Measurements from ENCODE around the gene PFDN6. TPM values are rescaled to one million over a fixed set of nuclear protein-coding genes. Genes with fewer than 3 reads are reported as not detected.
A peak's percentile ranks its signal among the peaks of the same experiment; 100 is the strongest.

PFDN6 gene
- total RNA-seq, 1 experiment from 2014 or later, result 101 TPM

DNA sequence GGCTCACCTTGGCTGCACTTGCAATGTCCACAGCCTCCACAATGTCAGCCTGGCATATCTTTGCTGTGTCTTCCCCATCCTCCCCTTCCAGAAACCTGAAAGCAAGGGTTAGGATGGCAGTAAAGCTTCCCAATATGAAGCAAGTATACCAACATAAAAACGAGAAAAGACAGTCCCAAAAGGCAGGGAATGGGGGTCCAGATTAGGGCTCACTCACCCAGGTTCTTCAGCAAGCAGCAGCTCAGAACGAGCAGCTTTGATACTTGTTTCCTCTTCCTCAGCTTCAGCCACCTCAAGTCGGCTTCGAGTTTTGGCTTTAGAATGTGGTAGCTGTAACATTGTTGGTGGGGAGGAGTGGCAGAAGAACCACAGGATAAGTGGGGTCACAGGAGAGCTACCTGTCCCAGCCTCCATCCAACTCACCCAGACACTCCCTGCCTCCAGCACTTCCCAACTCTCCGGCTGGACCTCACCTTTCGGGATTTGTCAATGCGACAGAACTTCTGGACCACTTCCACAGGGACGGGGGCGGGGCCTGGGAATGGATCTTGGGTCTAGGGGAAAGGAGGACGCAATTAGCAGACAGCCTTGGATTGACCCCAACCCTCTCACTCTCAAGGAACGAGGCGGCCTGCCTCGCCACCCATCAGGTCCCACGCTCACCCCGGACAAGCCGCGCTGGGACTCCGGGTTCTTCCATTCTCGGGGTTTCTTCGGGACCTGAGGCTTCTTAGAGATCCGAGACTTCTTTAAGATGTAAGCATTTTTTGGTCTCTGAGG is 1.1 kb upstream of the PFDN6 start:
- Histone ChIP-seq H3K27me3 (ENCODE audit: control insufficient read depth, insufficient read depth, low read length) (no peaks in the 10 kb centered on the region), H3K36me3 (ENCODE audit: control insufficient read depth, insufficient read depth, low read length) (peaks cover 13% of the 10 kb centered on the region), H3K9me3 (ENCODE audit: control insufficient read depth, insufficient read depth, low read depth, low read length) (no peaks in the 10 kb centered on the region), H3K4me1 (ENCODE audit: control insufficient read depth, insufficient read depth, low read length) (peaks cover 19% of the 10 kb centered on the region), H3K4me3 (ENCODE audit: low read depth in 2 of 2, low read length in 2 of 2) (peak overlapping the region; percentile 91 to 97), H3K27ac (ENCODE audit: low read length) (peak overlapping the region; percentile 95)
- no peak for TF ChIP-seq TCF7L2 (IDR thresholded peaks at IDR 0.05; ENCODE audit: low read depth, low read length)
- TF ChIP-seq, protein P1, sequence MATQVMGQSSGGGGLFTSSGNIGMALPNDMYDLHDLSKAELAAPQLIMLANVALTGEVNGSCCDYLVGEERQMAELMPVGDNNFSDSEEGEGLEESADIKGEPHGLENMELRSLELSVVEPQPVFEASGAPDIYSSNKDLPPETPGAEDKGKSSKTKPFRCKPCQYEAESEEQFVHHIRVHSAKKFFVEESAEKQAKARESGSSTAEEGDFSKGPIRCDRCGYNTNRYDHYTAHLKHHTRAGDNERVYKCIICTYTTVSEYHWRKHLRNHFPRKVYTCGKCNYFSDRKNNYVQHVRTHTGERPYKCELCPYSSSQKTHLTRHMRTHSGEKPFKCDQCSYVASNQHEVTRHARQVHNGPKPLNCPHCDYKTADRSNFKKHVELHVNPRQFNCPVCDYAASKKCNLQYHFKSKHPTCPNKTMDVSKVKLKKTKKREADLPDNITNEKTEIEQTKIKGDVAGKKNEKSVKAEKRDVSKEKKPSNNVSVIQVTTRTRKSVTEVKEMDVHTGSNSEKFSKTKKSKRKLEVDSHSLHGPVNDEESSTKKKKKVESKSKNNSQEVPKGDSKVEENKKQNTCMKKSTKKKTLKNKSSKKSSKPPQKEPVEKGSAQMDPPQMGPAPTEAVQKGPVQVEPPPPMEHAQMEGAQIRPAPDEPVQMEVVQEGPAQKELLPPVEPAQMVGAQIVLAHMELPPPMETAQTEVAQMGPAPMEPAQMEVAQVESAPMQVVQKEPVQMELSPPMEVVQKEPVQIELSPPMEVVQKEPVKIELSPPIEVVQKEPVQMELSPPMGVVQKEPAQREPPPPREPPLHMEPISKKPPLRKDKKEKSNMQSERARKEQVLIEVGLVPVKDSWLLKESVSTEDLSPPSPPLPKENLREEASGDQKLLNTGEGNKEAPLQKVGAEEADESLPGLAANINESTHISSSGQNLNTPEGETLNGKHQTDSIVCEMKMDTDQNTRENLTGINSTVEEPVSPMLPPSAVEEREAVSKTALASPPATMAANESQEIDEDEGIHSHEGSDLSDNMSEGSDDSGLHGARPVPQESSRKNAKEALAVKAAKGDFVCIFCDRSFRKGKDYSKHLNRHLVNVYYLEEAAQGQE (IDR thresholded peaks at IDR 0.05; ENCODE audit: insufficient read depth in 1 of 2, low read depth in 2 of 2, low read length in 1 of 2), result no peak
- no peak for TF ChIP-seq POLR2AphosphoS5 (IDR thresholded peaks at IDR 0.05; ENCODE audit: low read depth, low read length)
- no peak for TF ChIP-seq SIN3A (IDR thresholded peaks at IDR 0.05; ENCODE audit: borderline replicate concordance, insufficient read depth, low read depth, low read length)
- TF ChIP-seq, protein P2, sequence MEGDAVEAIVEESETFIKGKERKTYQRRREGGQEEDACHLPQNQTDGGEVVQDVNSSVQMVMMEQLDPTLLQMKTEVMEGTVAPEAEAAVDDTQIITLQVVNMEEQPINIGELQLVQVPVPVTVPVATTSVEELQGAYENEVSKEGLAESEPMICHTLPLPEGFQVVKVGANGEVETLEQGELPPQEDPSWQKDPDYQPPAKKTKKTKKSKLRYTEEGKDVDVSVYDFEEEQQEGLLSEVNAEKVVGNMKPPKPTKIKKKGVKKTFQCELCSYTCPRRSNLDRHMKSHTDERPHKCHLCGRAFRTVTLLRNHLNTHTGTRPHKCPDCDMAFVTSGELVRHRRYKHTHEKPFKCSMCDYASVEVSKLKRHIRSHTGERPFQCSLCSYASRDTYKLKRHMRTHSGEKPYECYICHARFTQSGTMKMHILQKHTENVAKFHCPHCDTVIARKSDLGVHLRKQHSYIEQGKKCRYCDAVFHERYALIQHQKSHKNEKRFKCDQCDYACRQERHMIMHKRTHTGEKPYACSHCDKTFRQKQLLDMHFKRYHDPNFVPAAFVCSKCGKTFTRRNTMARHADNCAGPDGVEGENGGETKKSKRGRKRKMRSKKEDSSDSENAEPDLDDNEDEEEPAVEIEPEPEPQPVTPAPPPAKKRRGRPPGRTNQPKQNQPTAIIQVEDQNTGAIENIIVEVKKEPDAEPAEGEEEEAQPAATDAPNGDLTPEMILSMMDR (IDR thresholded peaks at IDR 0.05), result no peak
- ATAC-seq (peak; percentile 3; the same call in 1 of the 2 replicates), DNase-seq (ENCODE audit: low read depth, low spot score) (no peak)
- in situ Hi-C loops (cut with HindIII; ENCODE audit: low pct_unique_long_range_greater_than_20kb, low sequenced_read_pairs) (no loop called here), intact Hi-C loops (cut with micrococcal nuclease; ENCODE audit: unreplicated experiment) (no loop called here)
- POLR2A ChIA-PET, result interaction anchor here (0.7 to 1.9 kb wide), 2 partner anchors 10 to 342 kb away, joined by 9 to 11 read pairs; partner anchors contain the start of gene B3GALT4
- CTCF ChIA-PET, result interaction anchor here (0.6 to 1.6 kb wide), 2 partner anchors 11 to 43 kb away, joined by 4 to 5 read pairs; partner anchors contain the start of gene B3GALT4
- TSS peak; percentile 90 for BruUV-seq (replicated peaks)

DNA sequence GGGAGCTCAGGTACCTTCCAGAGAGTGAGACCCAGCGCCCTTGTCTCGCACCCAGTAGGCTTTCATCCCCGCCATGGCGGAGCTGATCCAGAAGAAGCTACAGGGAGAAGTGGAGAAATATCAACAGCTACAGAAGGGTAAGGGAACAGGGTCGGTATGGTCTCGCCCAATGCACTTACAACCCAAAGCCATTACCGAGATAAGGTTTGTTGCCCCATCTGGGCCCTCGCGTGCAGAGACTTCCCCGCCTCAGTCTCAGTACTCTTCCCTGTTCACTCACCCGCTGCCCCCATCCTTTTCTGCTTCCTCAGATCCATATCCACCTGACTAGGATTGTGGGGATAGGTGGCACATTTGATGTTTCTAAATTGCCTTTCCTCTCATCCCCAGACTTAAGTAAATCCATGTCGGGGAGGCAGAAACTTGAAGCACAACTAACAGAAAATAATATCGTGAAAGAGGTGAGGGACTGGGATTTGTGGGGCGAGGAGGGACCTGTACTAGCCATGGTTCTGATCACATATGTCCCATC is 449 bp downstream of the PFDN6 start:
- BruUV-seq (replicated peaks), result TSS peak; percentile 98
- ChIA-PET POLR2A (interaction anchor here (0.6 to 1.9 kb wide), 5 partner anchors 8 to 218 kb away, joined by 3 to 11 read pairs (median 3); partner anchors contain the start of gene B3GALT4), CTCF (interaction anchor here (1.6 kb wide), 1 partner anchor 12 kb away, joined by 4 read pairs; the partner anchor contains the start of gene B3GALT4)
- DNase-seq (ENCODE audit: low read depth, low spot score) (no peak), ATAC-seq (peak; percentile 43)
- Histone ChIP-seq H3K4me3 (ENCODE audit: low read depth in 2 of 2, low read length in 2 of 2) (peak overlapping the region; percentile 91 to 97), H3K4me1 (ENCODE audit: control insufficient read depth, insufficient read depth, low read length) (peaks cover 19% of the 10 kb centered on the region), H3K27me3 (ENCODE audit: control insufficient read depth, insufficient read depth, low read length) (no peaks in the 10 kb centered on the region), H3K9me3 (ENCODE audit: control insufficient read depth, insufficient read depth, low read depth, low read length) (no peaks in the 10 kb centered on the region), H3K27ac (ENCODE audit: low read length) (peak overlapping the region; percentile 95), H3K36me3 (ENCODE audit: control insufficient read depth, insufficient read depth, low read length) (peaks cover 11% of the 10 kb centered on the region)
- in situ Hi-C loops (cut with HindIII; ENCODE audit: low pct_unique_long_range_greater_than_20kb, low sequenced_read_pairs) (no loop called here), intact Hi-C loops (cut with micrococcal nuclease; ENCODE audit: unreplicated experiment) (no loop called here)
- TF ChIP-seq, protein P1 (IDR thresholded peaks at IDR 0.05; ENCODE audit: insufficient read depth in 1 of 2, low read depth in 2 of 2, low read length in 1 of 2), result no peak
- TF ChIP-seq TCF7L2 (IDR thresholded peaks at IDR 0.05; ENCODE audit: low read depth, low read length) (no peak), SIN3A (IDR thresholded peaks at IDR 0.05; ENCODE audit: borderline replicate concordance, insufficient read depth, low read depth, low read length) (no peak), POLR2AphosphoS5 (IDR thresholded peaks at IDR 0.05; ENCODE audit: low read depth, low read length) (0 out of 2 replicates have a peak, but pooled peaks have one; percentile 44)
- TF ChIP-seq, protein P2 (IDR thresholded peaks at IDR 0.05), result no peak

All from Panc1 (cell line).